BJ (cell line): ENCODE data around the gene KRT79. TPM values are rescaled to one million over a fixed set of nuclear protein-coding genes. Genes with fewer than 3 reads are reported as not detected.
"Not testable (repeated sequence)": the region's sequence is repeated elsewhere in the genome, so short reads cannot be mapped to it uniquely, and the experiment has no call there.

ENCODE experiments used
- CTCF ChIA-PET: fragments of 350-600 bp; formaldehyde crosslinking; extraction: SDS; loops from one replicate; lab custom pipeline; 2021; ENCODE audit warnings: antibody characterized with exemption, inconsistent platforms; lab: Yijun Ruan, JAX
- POLR2A ChIA-PET: fragments of 300-600 bp; sonication (Branson Sonifier 250); formaldehyde crosslinking; extraction: SDS; loops from one replicate; lab custom pipeline; 2021; ENCODE audit warnings: antibody characterized with exemption; lab: Charles Lee
- DNase-seq: peaks from one replicate; pipeline ENCODE4 v3.0.0-alpha.2; 2011; ENCODE audit warnings: low read depth
- H3K27me3 ChIP-seq: 2 replicates; pipeline ENCODE4 v1.6.0; 2011; ENCODE audit warnings: low read length; ENCODE audit not compliant: control insufficient read depth, insufficient read depth
- H3K36me3 ChIP-seq: 2 replicates; pipeline ENCODE4 v1.5.1; 2011; ENCODE audit warnings: low read length; ENCODE audit not compliant: control insufficient read depth, insufficient read depth
- H3K4me3 ChIP-seq: 2 replicates; pipeline ENCODE4 v1.5.1; 2011; ENCODE audit warnings: low read depth, mild to moderate bottlenecking, control low read depth, low read length
- CTCF ChIP-seq: IDR thresholded peaks from 2 replicates; pipeline ENCODE4 v1.5.1; 2011; ENCODE audit warnings: low read depth, mild to moderate bottlenecking, control low read depth, inconsistent platforms, low read length, moderate library complexity; ENCODE audit not compliant: insufficient read depth
- polyA plus RNA-seq: library from polyadenylated mRNA; depleted of rRNA; stranded (reverse); fragments of >200 nt; gene quantifications from 2 replicates; pipeline ENCODE4 v1.2.3, GENCODE V29; 2011

The KRT79 gene
- polyA plus RNA-seq, 1 experiment, result not detected

GRCh38 chr12:52857500-52857899 is 23.4 kb upstream of the KRT79 start:
- TF ChIP-seq CTCF, result no peak
- Histone ChIP-seq H3K4me3 (no peak overlapping the region), H3K27me3 (peaks cover 1% of the 10 kb centered on the region; the same call in 1 of the 2 replicates), H3K36me3 (no peaks in the 10 kb centered on the region)
- CTCF ChIA-PET, result no interaction called here
- DNase-seq, result no peak
- POLR2A ChIA-PET, result no interaction called here

GRCh38 chr12:52856787-52857186 is 22.7 kb upstream of the KRT79 start:
- TF ChIP-seq CTCF, result no peak
- ChIA-PET POLR2A (no interaction called here), CTCF (interaction anchor here (1.0 kb wide), 1 partner anchor 23 kb away, joined by 3 read pairs; no protein-coding TSS in a partner anchor)
- DNase-seq, result no peak
- peaks cover 5% of the 10 kb centered on the region for H3K27me3 ChIP-seq
- no peak overlapping the region for H3K4me3 ChIP-seq
- H3K36me3 ChIP-seq, result no peaks in the 10 kb centered on the region

- H3K27me3 ChIP-seq, DNase-seq, H3K36me3 ChIP-seq, H3K4me3 ChIP-seq, POLR2A ChIA-PET: not testable (repeated sequence)
- CTCF ChIA-PET, result interaction anchor here (1.0 kb wide), 1 partner anchor 23 kb away, joined by 3 read pairs; no protein-coding TSS in a partner anchor
Observed at GRCh38 chr12:52856077-52856476, 22.0 kb upstream of the KRT79 start.

GRCh38 chr12:52851787-52852186 is 17.7 kb upstream of the KRT79 start:
- Histone ChIP-seq H3K27me3 (peaks cover 10% of the 10 kb centered on the region), H3K4me3 (no peak overlapping the region), H3K36me3 (no peaks in the 10 kb centered on the region)
- DNase-seq, result no peak
- ChIA-PET POLR2A (no interaction called here), CTCF (interaction anchor here (1.4 kb wide), 1 partner anchor 19 kb away, joined by 4 read pairs; no protein-coding TSS in a partner anchor)
- TF ChIP-seq CTCF, result no peak

- Histone ChIP-seq H3K27me3 (peaks cover 10% of the 10 kb centered on the region), H3K4me3 (no peak overlapping the region), H3K36me3 (no peaks in the 10 kb centered on the region)
- TF ChIP-seq CTCF, result no peak
- POLR2A ChIA-PET, result no interaction called here
- CTCF ChIA-PET, result interaction anchor here (1.8 kb wide), 1 partner anchor 15 kb away, joined by 4 read pairs; no protein-coding TSS in a partner anchor
- DNase-seq, result no peak
Observed at GRCh38 chr12:52850681-52851080, 16.6 kb upstream of the KRT79 start.

- no peak for DNase-seq
- CTCF ChIA-PET, result interaction anchor here (1.8 kb wide), 1 partner anchor 16 kb away, joined by 4 read pairs; no protein-coding TSS in a partner anchor
- H3K27me3 ChIP-seq, result peaks cover 10% of the 10 kb centered on the region
Observed at GRCh38 chr12:52849511-52849910, 15.4 kb upstream of the KRT79 start.

More at GRCh38 chr12:52849511-52849910, 15.4 kb upstream of the KRT79 start:
- no peaks in the 10 kb centered on the region for H3K36me3 ChIP-seq
- H3K4me3 ChIP-seq, result no peak overlapping the region
- POLR2A ChIA-PET, result no interaction called here
- TF ChIP-seq CTCF, result no peak
